ENCODE measurements around the gene GPR31. TPM values are rescaled to one million over a fixed set of nuclear protein-coding genes. Genes with fewer than 3 reads are reported as not detected.

The GPR31 gene
- total RNA-seq, 2 donors from 2014 or later, result not detected

DNA sequence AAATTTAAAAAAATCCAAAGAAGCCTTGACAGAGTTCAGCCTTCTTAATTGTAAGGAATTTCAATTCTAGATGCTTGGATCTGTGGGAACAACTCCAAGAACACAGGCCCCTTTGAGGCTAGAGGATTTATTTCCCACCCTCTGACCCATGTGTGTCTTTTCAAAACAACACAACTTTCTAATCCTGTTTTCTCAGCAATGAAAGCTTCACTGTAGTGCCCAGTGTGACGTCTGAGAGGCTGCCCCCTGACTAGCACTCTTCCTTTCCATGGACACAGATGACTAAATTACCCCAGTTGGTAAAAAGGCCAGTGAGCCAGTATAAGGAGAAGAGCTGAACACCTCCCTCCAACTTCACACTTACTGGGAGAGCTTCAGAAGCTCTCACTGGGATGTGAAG, 51.4 kb downstream of the GPR31 start:
- Histone ChIP-seq H3K4me3 (ENCODE audit: low read length) (no peak overlapping the region), H3K36me3 (ENCODE audit: control insufficient read depth, insufficient read depth, low read length) (no peaks in the 10 kb centered on the region), H3K4me1 (ENCODE audit: control insufficient read depth, insufficient read depth, low read length) (no peaks in the 10 kb centered on the region), H3K27ac (ENCODE audit: low read depth, low read length) (no peak overlapping the region), H3K9me3 (ENCODE audit: control insufficient read depth, low read length) (no peaks in the 10 kb centered on the region), H3K9ac (ENCODE audit: extremely low read depth, low read length, poor library complexity, severe bottlenecking) (no peak overlapping the region), H3K27me3 (ENCODE audit: control insufficient read depth, insufficient read depth, low read length, poor library complexity, severe bottlenecking) (peaks cover 3% of the 10 kb centered on the region)
- no peak overlapping the region for H3K4me3 Mint-ChIP-seq
- TF ChIP-seq, protein P1, sequence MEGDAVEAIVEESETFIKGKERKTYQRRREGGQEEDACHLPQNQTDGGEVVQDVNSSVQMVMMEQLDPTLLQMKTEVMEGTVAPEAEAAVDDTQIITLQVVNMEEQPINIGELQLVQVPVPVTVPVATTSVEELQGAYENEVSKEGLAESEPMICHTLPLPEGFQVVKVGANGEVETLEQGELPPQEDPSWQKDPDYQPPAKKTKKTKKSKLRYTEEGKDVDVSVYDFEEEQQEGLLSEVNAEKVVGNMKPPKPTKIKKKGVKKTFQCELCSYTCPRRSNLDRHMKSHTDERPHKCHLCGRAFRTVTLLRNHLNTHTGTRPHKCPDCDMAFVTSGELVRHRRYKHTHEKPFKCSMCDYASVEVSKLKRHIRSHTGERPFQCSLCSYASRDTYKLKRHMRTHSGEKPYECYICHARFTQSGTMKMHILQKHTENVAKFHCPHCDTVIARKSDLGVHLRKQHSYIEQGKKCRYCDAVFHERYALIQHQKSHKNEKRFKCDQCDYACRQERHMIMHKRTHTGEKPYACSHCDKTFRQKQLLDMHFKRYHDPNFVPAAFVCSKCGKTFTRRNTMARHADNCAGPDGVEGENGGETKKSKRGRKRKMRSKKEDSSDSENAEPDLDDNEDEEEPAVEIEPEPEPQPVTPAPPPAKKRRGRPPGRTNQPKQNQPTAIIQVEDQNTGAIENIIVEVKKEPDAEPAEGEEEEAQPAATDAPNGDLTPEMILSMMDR (conservative IDR thresholded peaks at IDR 0.05), result no peak
- WGBS, 2 experiments (ENCODE audit: insufficient coverage in 1 of 2, insufficient read length in 1 of 2), result 80% methylated on average over 1 of the region's 1 CpG; no CpG with 5 or more reads in 1 of the 2 experiments
- H3K9me3 Mint-ChIP-seq, result no peaks in the 10 kb centered on the region
- no peak overlapping the region for H3K27ac Mint-ChIP-seq
- no peaks in the 10 kb centered on the region for H3K27me3 Mint-ChIP-seq (ENCODE audit: insufficient read depth)
- DNase-seq, result no peak
- no peaks in the 10 kb centered on the region for H3K36me3 Mint-ChIP-seq (ENCODE audit: low read depth)
- H3K4me1 Mint-ChIP-seq, result peaks cover 2% of the 10 kb centered on the region

Other genes starting within 250 kb of the GPR31 start
- 10 to 100 TPM; 25.8 to 29.3 TPM for gene RNASET2, start 201.4 kb downstream of the GPR31 start, total RNA-seq
- gene CEP43, start 158.6 kb downstream of the GPR31 start, total RNA-seq, result 10 to 100 TPM; 36.0 to 43.9 TPM
- gene CCR6, start 34.9 kb downstream of the GPR31 start, total RNA-seq, result not detected
- 1 to 10 TPM; 2.0 to 4.0 TPM for gene UNC93A, start 133.3 kb upstream of the GPR31 start, total RNA-seq
- not detected for gene TTLL2, start 167.1 kb upstream of the GPR31 start, total RNA-seq

Measured in endodermal cell (in vitro differentiated cells).